GM12878 (cell line): ENCODE results near the gene HIVEP3.

Experiments used
- ETV6 ChIP-seq, 2 experiments: fragments of 450-650 bp in 1 of 2; IDR thresholded peaks in 1 of 2; conservative IDR thresholded peaks in 1 of 2; 2 replicates each; pipeline ENCODE4 v1.6.1; 2014; ENCODE audit warnings: antibody characterized with exemption in 1 of 2, borderline replicate concordance in 1 of 2, low read depth in 1 of 2, mild to moderate bottlenecking in 1 of 2, moderate library complexity in 1 of 2
- NFXL1 ChIP-seq: fragments of 450-650 bp; IDR thresholded peaks from 2 replicates; pipeline ENCODE4 v1.6.1; 2017; ENCODE audit warnings: antibody characterized with exemption, mild to moderate bottlenecking, borderline replicate concordance
- SMAD5 ChIP-seq: IDR thresholded peaks from 2 replicates; pipeline ENCODE4 v1.6.1; 2016; ENCODE audit warnings: antibody characterized with exemption, low read depth
- TF ChIP-seq, protein P1 (sequence below): IDR thresholded peaks from 2 replicates; pipeline ENCODE4 v1.6.1; 2012; ENCODE audit warnings: mild to moderate bottlenecking, low read depth, low read length
- TF ChIP-seq, protein P2 (sequence below): IDR thresholded peaks from 2 replicates; pipeline ENCODE4 v1.6.1; 2011; ENCODE audit warnings: low read depth, mild to moderate bottlenecking, low read length, moderate library complexity, borderline replicate concordance; ENCODE audit errors: extremely low read depth

DNA sequence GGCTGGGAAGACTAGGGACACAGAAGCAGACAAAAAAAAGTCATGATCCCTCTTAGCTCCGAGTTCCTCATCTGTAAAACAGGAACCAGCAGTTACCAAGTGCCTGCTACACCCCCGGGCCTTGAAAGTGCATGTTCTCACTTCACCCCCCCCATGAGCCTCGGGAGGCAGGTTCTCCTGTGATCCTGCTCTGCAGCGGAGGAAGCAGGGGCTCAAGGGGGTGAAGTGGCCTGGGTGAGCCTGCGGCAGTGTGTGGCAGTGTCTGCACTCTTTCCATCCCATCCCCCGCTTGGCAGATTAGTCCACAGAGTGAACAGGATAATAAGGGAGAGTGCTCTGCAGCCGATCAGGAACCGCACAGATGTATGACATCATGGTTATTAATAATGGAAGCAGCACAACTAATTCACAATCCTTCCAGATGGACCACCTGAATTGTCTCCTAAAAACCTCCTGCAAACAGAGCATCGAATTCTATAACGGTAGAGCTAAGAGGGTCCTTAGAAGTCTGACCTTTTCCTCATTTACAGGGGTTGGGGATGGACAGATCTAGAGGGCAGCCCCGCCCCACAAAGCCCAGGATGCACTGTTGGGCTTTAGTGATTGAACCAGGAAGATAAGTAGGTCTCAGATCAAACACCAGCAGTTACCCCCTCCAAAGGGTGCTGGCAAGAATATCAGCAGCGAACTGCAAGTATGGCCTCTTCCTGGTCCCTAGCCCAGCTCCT lies 260.1 kb downstream of the HIVEP3 start:
- TF ChIP-seq, protein P1, sequence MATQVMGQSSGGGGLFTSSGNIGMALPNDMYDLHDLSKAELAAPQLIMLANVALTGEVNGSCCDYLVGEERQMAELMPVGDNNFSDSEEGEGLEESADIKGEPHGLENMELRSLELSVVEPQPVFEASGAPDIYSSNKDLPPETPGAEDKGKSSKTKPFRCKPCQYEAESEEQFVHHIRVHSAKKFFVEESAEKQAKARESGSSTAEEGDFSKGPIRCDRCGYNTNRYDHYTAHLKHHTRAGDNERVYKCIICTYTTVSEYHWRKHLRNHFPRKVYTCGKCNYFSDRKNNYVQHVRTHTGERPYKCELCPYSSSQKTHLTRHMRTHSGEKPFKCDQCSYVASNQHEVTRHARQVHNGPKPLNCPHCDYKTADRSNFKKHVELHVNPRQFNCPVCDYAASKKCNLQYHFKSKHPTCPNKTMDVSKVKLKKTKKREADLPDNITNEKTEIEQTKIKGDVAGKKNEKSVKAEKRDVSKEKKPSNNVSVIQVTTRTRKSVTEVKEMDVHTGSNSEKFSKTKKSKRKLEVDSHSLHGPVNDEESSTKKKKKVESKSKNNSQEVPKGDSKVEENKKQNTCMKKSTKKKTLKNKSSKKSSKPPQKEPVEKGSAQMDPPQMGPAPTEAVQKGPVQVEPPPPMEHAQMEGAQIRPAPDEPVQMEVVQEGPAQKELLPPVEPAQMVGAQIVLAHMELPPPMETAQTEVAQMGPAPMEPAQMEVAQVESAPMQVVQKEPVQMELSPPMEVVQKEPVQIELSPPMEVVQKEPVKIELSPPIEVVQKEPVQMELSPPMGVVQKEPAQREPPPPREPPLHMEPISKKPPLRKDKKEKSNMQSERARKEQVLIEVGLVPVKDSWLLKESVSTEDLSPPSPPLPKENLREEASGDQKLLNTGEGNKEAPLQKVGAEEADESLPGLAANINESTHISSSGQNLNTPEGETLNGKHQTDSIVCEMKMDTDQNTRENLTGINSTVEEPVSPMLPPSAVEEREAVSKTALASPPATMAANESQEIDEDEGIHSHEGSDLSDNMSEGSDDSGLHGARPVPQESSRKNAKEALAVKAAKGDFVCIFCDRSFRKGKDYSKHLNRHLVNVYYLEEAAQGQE: no peak
- TF ChIP-seq NFXL1 (no peak), ETV6 (conservative IDR thresholded peaks at IDR 0.05 in 1 of 2, IDR thresholded peaks at IDR 0.05 in 1 of 2; ENCODE audit: borderline replicate concordance in 1 of 2, low read depth in 1 of 2) (no peak), SMAD5 (no peak)
- TF ChIP-seq, protein P2, sequence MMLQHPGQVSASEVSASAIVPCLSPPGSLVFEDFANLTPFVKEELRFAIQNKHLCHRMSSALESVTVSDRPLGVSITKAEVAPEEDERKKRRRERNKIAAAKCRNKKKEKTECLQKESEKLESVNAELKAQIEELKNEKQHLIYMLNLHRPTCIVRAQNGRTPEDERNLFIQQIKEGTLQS: no peak
